GM12891 (cell line): ENCODE measurements around the gene AFAP1L2.

ENCODE experiments used
- DNase-seq: peaks from one replicate; pipeline ENCODE4 v3.0.0; 2011; ENCODE audit warnings: low spot score; ENCODE audit not compliant: insufficient read length
- FAIRE-seq: peaks from 2 replicates; lab custom pipeline; 2011; peaks lifted over from hg19 to GRCh38; lab: Jason Lieb, UNC
- PAX5 ChIP-seq: IDR thresholded peaks from 2 replicates; pipeline ENCODE4 v1.6.1; 2011; ENCODE audit warnings: low read length, moderate library complexity, mild to moderate bottlenecking; ENCODE audit not compliant: insufficient read depth, severe bottlenecking
- POLR2A ChIP-seq: IDR thresholded peaks from 2 replicates; pipeline ENCODE4 v1.6.1; 2011; ENCODE audit warnings: low read depth, low read length, control low read depth
- POLR2AphosphoS5 ChIP-seq: IDR thresholded peaks from 2 replicates; pipeline ENCODE4 v1.6.1; 2011; ENCODE audit warnings: low read depth, low read length, control low read depth
- POU2F2 ChIP-seq: IDR thresholded peaks from 2 replicates; pipeline ENCODE4 v1.6.1; 2011; ENCODE audit warnings: low read depth, mild to moderate bottlenecking, control low read depth, low read length, moderate library complexity
- SPI1 ChIP-seq: IDR thresholded peaks from 2 replicates; pipeline ENCODE4 v1.6.1; 2011; ENCODE audit warnings: low read depth, low read length, control low read depth
- TAF1 ChIP-seq: IDR thresholded peaks from 2 replicates; pipeline ENCODE4 v1.6.1; 2011; ENCODE audit warnings: low read depth, low read length, control low read depth

AFAP1L2 gene

GRCh38 chr10:114288424-114289095 lies 115.7 kb downstream of the AFAP1L2 start:
- TF ChIP-seq TAF1 (no peak), POLR2AphosphoS5 (no peak), POLR2A (no peak), SPI1 (no peak), POU2F2 (no peak), PAX5 (no peak)
- no peak for FAIRE-seq
- DNase-seq: no peak

- DNase-seq (no peak), FAIRE-seq (no peak)
- no peak for TF ChIP-seq TAF1
- no peak for TF ChIP-seq POLR2A
- TF ChIP-seq POU2F2: no peak
- TF ChIP-seq SPI1: no peak
- no peak for TF ChIP-seq PAX5
- TF ChIP-seq POLR2AphosphoS5: no peak
Observed at GRCh38 chr10:114286921-114287320, 117.4 kb downstream of the AFAP1L2 start.

- DNase-seq (no peak), FAIRE-seq (no peak)
- TF ChIP-seq PAX5: no peak
- no peak for TF ChIP-seq TAF1
- TF ChIP-seq POU2F2: no peak
- no peak for TF ChIP-seq SPI1
- no peak for TF ChIP-seq POLR2A
- no peak for TF ChIP-seq POLR2AphosphoS5
Observed at GRCh38 chr10:114285961-114286441, 118.3 kb downstream of the AFAP1L2 start.

GRCh38 chr10:114284346-114285071 lies 119.8 kb downstream of the AFAP1L2 start:
- no peak for FAIRE-seq
- TF ChIP-seq POU2F2: no peak
- TF ChIP-seq SPI1: no peak
- TF ChIP-seq PAX5: no peak
- no peak for TF ChIP-seq POLR2A
- TF ChIP-seq TAF1: no peak
- TF ChIP-seq POLR2AphosphoS5: no peak
- DNase-seq: no peak

GRCh38 chr10:114283535-114284234 lies 120.6 kb downstream of the AFAP1L2 start:
- no peak for FAIRE-seq
- no peak for DNase-seq
- TF ChIP-seq TAF1 (no peak), POLR2AphosphoS5 (no peak), PAX5 (no peak), POLR2A (no peak), SPI1 (no peak), POU2F2 (no peak)

GRCh38 chr10:114283091-114283490 lies 121.2 kb downstream of the AFAP1L2 start:
- no peak for TF ChIP-seq PAX5
- TF ChIP-seq POLR2A: no peak
- no peak for FAIRE-seq
- DNase-seq: no peak

GRCh38 chr10:114282526-114282925 lies 121.8 kb downstream of the AFAP1L2 start:
- FAIRE-seq: no peak
- TF ChIP-seq PAX5 (no peak), TAF1 (no peak), POLR2A (no peak), POLR2AphosphoS5 (no peak), POU2F2 (no peak), SPI1 (no peak)
- DNase-seq: no peak

- no peak for TF ChIP-seq POLR2A
- TF ChIP-seq TAF1: no peak
- no peak for TF ChIP-seq PAX5
- TF ChIP-seq POLR2AphosphoS5: no peak
- no peak for TF ChIP-seq POU2F2
- TF ChIP-seq SPI1: no peak
- DNase-seq (no peak), FAIRE-seq (no peak)
Observed at GRCh38 chr10:114281461-114281860, 122.8 kb downstream of the AFAP1L2 start.

GRCh38 chr10:114281006-114281405 lies 123.3 kb downstream of the AFAP1L2 start:
- no peak for FAIRE-seq
- TF ChIP-seq SPI1 (no peak), POLR2AphosphoS5 (no peak), TAF1 (no peak), POU2F2 (no peak), POLR2A (no peak), PAX5 (no peak)
- DNase-seq: no peak
